ENCODE data around the gene SLC25A1.

GRCh38 chr22:19180234-19180633, 1.7 kb upstream of the SLC25A1 start:
- TF ChIP-seq EZH2phosphoT487 (IDR thresholded peaks at IDR 0.05; ENCODE audit: low read depth): no peak
- no peak for TF ChIP-seq CTCF (IDR thresholded peaks at IDR 0.05; ENCODE audit: low read depth, low read length)
